Measurements from ENCODE around the gene LMAN1L.

The LMAN1L gene

DNA sequence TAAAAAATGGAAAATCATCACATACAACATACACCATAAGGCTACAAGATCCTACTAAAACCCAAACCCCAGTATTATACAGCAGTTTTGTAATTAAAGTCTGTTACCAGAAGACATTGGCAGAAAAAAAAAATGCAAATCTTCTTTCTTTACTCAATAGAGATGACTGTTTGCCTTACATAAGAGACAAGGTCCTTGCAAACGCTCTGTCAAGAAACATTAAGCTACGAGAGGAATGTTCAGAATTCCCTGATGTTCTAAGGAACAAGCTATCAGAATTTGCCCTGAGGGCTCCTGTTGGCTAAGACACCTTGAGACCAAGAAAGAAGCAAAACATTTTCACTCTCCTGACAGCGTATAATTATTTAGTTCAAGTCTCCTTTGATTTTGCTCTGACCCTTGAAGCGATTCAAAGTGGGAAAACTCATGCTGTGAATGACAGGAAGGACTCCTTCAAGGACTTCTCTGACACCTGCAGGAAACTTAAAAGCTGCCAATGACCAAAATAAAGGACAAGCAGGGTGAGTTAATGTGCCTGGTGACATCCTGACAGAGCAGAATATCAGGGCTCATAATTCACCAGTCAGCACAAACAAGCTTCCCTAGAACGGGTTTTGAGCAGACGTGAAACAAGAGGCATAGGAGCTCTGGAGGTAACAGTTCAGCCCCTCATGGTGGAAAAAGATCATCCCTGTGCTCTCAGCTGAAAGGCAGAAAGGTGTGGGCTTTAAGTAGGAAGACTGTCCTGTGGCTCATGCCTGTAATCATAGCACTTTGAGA, 58.0 kb downstream of the LMAN1L start:
- Histone ChIP-seq H3K27ac (no peak overlapping the region), H3K27me3 (ENCODE audit: insufficient read depth, low read depth, severe bottlenecking) (no peaks in the 10 kb centered on the region), H3K9me3 (ENCODE audit: severe bottlenecking) (no peaks in the 10 kb centered on the region), H3K36me3 (peaks cover 19% of the 10 kb centered on the region), H3K4me3 (ENCODE audit: low read depth, low read length) (no peak overlapping the region)
- no peak for TF ChIP-seq CTCF (IDR thresholded peaks at IDR 0.05; ENCODE audit: low read depth, low read length)
- no peak for DNase-seq

- peak overlapping the region; percentile 98 for H3K27ac ChIP-seq
Measured at GRCh38 chr15:74872702-74873035, 60.0 kb downstream of the LMAN1L start.

GRCh38 chr15:74873036-74873755, 60.6 kb downstream of the LMAN1L start, which contains the start of gene SCAMP2:
Gene SCAMP2, minus strand, starts transcription at chr15:74873365. Its CDS starts 110 bp downstream, at chr15:74873255.
- Histone ChIP-seq H3K27me3 (ENCODE audit: insufficient read depth, low read depth, severe bottlenecking) (no peaks in the 10 kb centered on the region), H3K4me3 (ENCODE audit: low read depth, low read length) (peak within 1 kb of the TSS; percentile 85), H3K27ac (peak within 1 kb of the TSS; percentile 98), H3K36me3 (peaks cover 13% of the 10 kb centered on the region), H3K9me3 (ENCODE audit: severe bottlenecking) (no peaks in the 10 kb centered on the region)
- DNase-seq: peak; percentile 95
- no peak for TF ChIP-seq CTCF (IDR thresholded peaks at IDR 0.05; ENCODE audit: low read depth, low read length)

More at GRCh38 chr15:74872702-74873035, 60.0 kb downstream of the LMAN1L start:
- peak overlapping the region; percentile 85 for H3K4me3 ChIP-seq (ENCODE audit: low read depth, low read length)
- H3K36me3 ChIP-seq: peaks cover 19% of the 10 kb centered on the region
- H3K9me3 ChIP-seq (ENCODE audit: severe bottlenecking): no peaks in the 10 kb centered on the region
- no peaks in the 10 kb centered on the region for H3K27me3 ChIP-seq (ENCODE audit: insufficient read depth, low read depth, severe bottlenecking)
- no peak for TF ChIP-seq CTCF (IDR thresholded peaks at IDR 0.05; ENCODE audit: low read depth, low read length)
- no peak for DNase-seq

DNA sequence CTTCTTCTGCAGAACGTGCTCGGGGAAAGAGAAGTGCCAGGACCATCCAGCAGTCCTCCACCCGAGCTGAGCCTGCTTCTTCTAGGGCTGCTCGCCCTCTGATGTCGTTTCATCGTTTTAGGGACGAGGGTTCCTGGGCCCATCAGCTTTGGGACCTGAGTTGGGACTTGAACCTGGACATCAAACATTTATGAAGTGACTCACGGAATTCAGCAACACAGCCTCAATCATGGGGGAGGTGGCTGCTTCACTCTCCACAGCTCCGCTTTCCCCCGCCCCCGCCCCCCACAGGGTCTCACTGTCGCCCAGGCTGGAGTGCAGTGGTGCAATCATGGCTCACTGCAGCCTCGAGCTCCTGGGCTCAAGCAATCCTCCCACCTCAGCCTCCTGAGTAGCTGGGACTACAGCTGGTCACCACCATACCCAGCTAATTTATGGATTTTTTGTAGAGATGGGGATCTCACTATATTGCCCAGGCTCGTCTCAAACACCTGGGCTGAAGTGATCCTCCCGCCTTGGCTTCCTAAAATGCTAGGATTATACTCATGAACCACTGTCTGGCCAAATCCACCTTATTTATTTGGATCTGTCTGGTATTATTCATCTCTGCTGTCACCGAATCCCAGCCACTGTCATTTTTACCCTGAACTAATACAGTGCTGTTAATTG, 61.3 kb downstream of the LMAN1L start:
- H3K27ac ChIP-seq: peak overlapping the region; percentile 54; the same call in 1 of the 2 replicates
- H3K4me3 ChIP-seq (ENCODE audit: low read depth, low read length): peak overlapping the region; percentile 85
- DNase-seq: peak; percentile 36
- H3K36me3 ChIP-seq: peaks cover 6% of the 10 kb centered on the region
- no peaks in the 10 kb centered on the region for H3K9me3 ChIP-seq (ENCODE audit: severe bottlenecking)
- H3K27me3 ChIP-seq (ENCODE audit: insufficient read depth, low read depth, severe bottlenecking): no peaks in the 10 kb centered on the region
- TF ChIP-seq CTCF (IDR thresholded peaks at IDR 0.05; ENCODE audit: low read depth, low read length): no peak
